CD14-positive monocyte (primary cell): ENCODE data around the gene SMTNL2. TPM values are rescaled to one million over a fixed set of nuclear protein-coding genes. Genes with fewer than 3 reads are reported as not detected.

ENCODE experiments used
- DNase-seq, 3 donors: peaks; one replicate each; pipeline ENCODE4 v3.0.0-alpha.2; 2011 to 2022
- H2AFZ ChIP-seq: 2 replicates; pipeline ENCODE4 v1.6.0; 2012; ENCODE audit warnings: mild to moderate bottlenecking, low read depth, low read length, inconsistent platforms; ENCODE audit not compliant: insufficient read depth, poor library complexity, severe bottlenecking
- H3K27ac ChIP-seq, 2 donors: 1 replicate in 1 of 2; 2 replicates in 1 of 2; pipeline ENCODE4 v1.5.1; 2012 to 2013; ENCODE audit warnings: low read length in 2 of 2, control low read depth in 1 of 2, inconsistent platforms in 1 of 2, low read depth in 1 of 2, mild to moderate bottlenecking in 1 of 2
- H3K27me3 ChIP-seq, 2 donors: one replicate each; pipeline versions ENCODE4 v1.6.0 to v1.6.1; 2011 to 2013; ENCODE audit warnings: low read length in 2 of 2; ENCODE audit not compliant: control insufficient read depth in 2 of 2, insufficient read depth in 2 of 2
- H3K36me3 ChIP-seq, 2 donors: replicated peaks in 1 of 2; 1 replicate in 1 of 2; 2 replicates in 1 of 2; pipeline versions ENCODE4 v1.5.1 to v1.6.1; 2012 to 2013; ENCODE audit warnings: low read length in 2 of 2, control low read depth in 1 of 2, inconsistent platforms in 1 of 2, mild to moderate bottlenecking in 1 of 2; ENCODE audit not compliant: insufficient read depth in 2 of 2, control insufficient read depth in 1 of 2
- H3K4me1 ChIP-seq, 2 donors: 1 replicate in 1 of 2; 2 replicates in 1 of 2; pipeline versions ENCODE4 v1.5.1 to v1.6.1; 2012 to 2013; ENCODE audit warnings: low read length in 2 of 2, control low read depth in 1 of 2, inconsistent platforms in 1 of 2, mild to moderate bottlenecking in 1 of 2, moderate library complexity in 1 of 2; ENCODE audit not compliant: insufficient read depth in 2 of 2, control insufficient read depth in 1 of 2
- H3K4me2 ChIP-seq: replicated peaks from 2 replicates; pipeline ENCODE3; 2012; ENCODE audit warnings: low read length, moderate library complexity, mild to moderate bottlenecking; ENCODE audit not compliant: poor library complexity, severe bottlenecking; ENCODE audit errors: extremely low read depth
- H3K4me3 ChIP-seq, 3 experiments: fragments of 200-600 bp in 1 of 3; sonication (generic) in 1 of 3; replicated peaks in 1 of 3; 1 replicate in 2 of 3; 2 replicates in 1 of 3; pipeline ENCODE4 v1.5.1; 2011 to 2013; ENCODE audit warnings: low read length in 3 of 3, mild to moderate bottlenecking in 3 of 3, control low read depth in 2 of 3, low read depth in 2 of 3, inconsistent platforms in 1 of 3, moderate library complexity in 1 of 3
- H3K79me2 ChIP-seq: 2 replicates; pipeline ENCODE4 v1.6.0; 2012; ENCODE audit warnings: mild to moderate bottlenecking, control low read depth, inconsistent platforms, low read length, moderate library complexity; ENCODE audit not compliant: insufficient read depth
- H3K9ac ChIP-seq: 2 replicates; pipeline ENCODE4 v1.6.0; 2017; ENCODE audit warnings: low read length, mild to moderate bottlenecking; ENCODE audit not compliant: insufficient read depth, poor library complexity, severe bottlenecking
- H3K9me3 ChIP-seq, 2 donors: replicated peaks in 1 of 2; 1 replicate in 1 of 2; 2 replicates in 1 of 2; pipeline versions ENCODE4 v1.5.1 to v1.6.1; 2012 to 2013; ENCODE audit warnings: low read length in 2 of 2, control low read depth in 1 of 2; ENCODE audit not compliant: control insufficient read depth in 1 of 2, insufficient read depth in 1 of 2
- H4K20me1 ChIP-seq: 2 replicates; pipeline ENCODE4 v1.6.0; 2012; ENCODE audit warnings: mild to moderate bottlenecking, low read length, control low read depth, moderate library complexity; ENCODE audit not compliant: insufficient read depth
- H3K27ac Mint-ChIP-seq, 7 donors: one replicate each; pipeline ENCODE4 v1.8.0; 2020; ENCODE audit warnings: mild to moderate bottlenecking in 7 of 7, mixed read lengths in 7 of 7, moderate library complexity in 6 of 7, inconsistent platforms in 2 of 7
- H3K27me3 Mint-ChIP-seq, 3 donors: one replicate each; pipeline ENCODE4 v1.8.0; 2021 to 2022; ENCODE audit warnings: low read depth in 3 of 3, mild to moderate bottlenecking in 3 of 3, mixed read lengths in 3 of 3, moderate library complexity in 3 of 3, inconsistent platforms in 1 of 3
- H3K36me3 Mint-ChIP-seq, 2 donors: one replicate each; pipeline ENCODE4 v1.8.0; 2020; ENCODE audit warnings: mixed read lengths in 2 of 2, inconsistent platforms in 1 of 2, mild to moderate bottlenecking in 1 of 2
- H3K4me1 Mint-ChIP-seq: one replicate; pipeline ENCODE4 v1.8.0; 2020; ENCODE audit warnings: mild to moderate bottlenecking, mixed read lengths
- H3K4me3 Mint-ChIP-seq, 2 donors: one replicate each; pipeline ENCODE4 v1.8.0; 2020; ENCODE audit warnings: mild to moderate bottlenecking in 2 of 2, mixed read lengths in 2 of 2, moderate library complexity in 1 of 2
- H3K9me3 Mint-ChIP-seq, 7 donors: one replicate each; pipeline ENCODE4 v1.8.0; 2020 to 2022; ENCODE audit warnings: mixed read lengths in 7 of 7, mild to moderate bottlenecking in 6 of 7, moderate library complexity in 6 of 7, inconsistent platforms in 2 of 7
- WGBS: methylation state at CpG from one replicate; pipeline ENCODE4 v1.1.5; 2013; ENCODE audit warnings: missing lambda C conversion rate; ENCODE audit not compliant: insufficient coverage; 5-methylcytosine and 5-hydroxymethylcytosine counted together
- intact Hi-C, 2 donors: fragments of 100-400 bp; cut with micrococcal nuclease; formaldehyde crosslinking; loops; one replicate each; pipeline versions ENCODE4 v1.15.0 to v1.15.1; 2023
- polyA plus RNA-seq, 3 donors: library from polyadenylated mRNA; depleted of rRNA in 1 of 3; unstranded in 2 of 3; stranded (reverse) in 1 of 3; fragments of 300-500 nt in 2 of 3; fragments of >200 nt in 1 of 3; fragmentation: Illumina TruSeq in 2 of 3; gene quantifications; 1 replicate in 2 of 3; 2 replicates in 1 of 3; pipeline ENCODE4 v1.2.3, GENCODE V29; 2012 to 2021
- TF ChIP-seq, protein P1 (sequence below): fragments of 200-600 bp; IDR thresholded peaks from one replicate; pipeline ENCODE4 v1.8.0; 2022; ENCODE audit warnings: antibody characterized with exemption, mild to moderate bottlenecking

Gene SMTNL2
- polyA plus RNA-seq, 3 donors = 0.08 TPM; not detected in 2

DNA sequence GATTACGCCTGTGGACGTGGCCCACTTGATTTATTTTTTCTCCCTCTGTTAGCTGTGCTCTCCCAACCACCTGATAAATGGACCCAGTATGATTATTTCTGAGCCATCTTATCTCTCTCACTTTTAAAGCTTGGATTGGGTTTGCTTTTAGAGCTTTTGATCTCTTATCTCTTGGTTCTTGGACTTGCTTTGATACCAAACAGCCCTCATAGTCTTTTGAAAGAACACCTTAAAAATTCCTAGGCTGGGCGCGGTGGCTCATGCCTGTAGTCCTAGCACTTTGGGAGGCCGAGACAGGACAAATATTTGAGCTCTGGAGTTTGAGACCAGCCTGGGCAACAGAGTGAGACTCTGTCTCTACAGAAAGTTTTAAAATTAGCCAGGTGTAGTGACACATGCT lies 25.8 kb downstream of the SMTNL2 start:
- Histone ChIP-seq H3K79me2 (no peaks in the 10 kb centered on the region), H3K9ac (no peak overlapping the region), H4K20me1 (no peaks in the 10 kb centered on the region), H3K9me3 (no peaks in the 10 kb centered on the region), H3K27me3 (no peaks in the 10 kb centered on the region), H2AFZ (no peak overlapping the region), H3K27ac (no peak overlapping the region), H3K4me2 (no peak overlapping the region), H3K36me3 (no peaks in the 10 kb centered on the region), H3K4me3 (no peak overlapping the region), H3K4me1 (peaks cover 15 to 25% of the 10 kb centered on the region in 2 donors)
- Mint-ChIP-seq H3K4me1 (peaks cover 19% of the 10 kb centered on the region), H3K9me3 (no peaks in the 10 kb centered on the region), H3K27ac (no peak overlapping the region), H3K36me3 (no peaks in the 10 kb centered on the region), H3K27me3 (peaks cover 5 to 15% (median 10%) of the 10 kb centered on the region in 3 donors), H3K4me3 (no peak overlapping the region)
- WGBS = 94% methylated on average over 5 of the region's 5 CpGs
- DNase-seq = no peak
- TF ChIP-seq, protein P1, sequence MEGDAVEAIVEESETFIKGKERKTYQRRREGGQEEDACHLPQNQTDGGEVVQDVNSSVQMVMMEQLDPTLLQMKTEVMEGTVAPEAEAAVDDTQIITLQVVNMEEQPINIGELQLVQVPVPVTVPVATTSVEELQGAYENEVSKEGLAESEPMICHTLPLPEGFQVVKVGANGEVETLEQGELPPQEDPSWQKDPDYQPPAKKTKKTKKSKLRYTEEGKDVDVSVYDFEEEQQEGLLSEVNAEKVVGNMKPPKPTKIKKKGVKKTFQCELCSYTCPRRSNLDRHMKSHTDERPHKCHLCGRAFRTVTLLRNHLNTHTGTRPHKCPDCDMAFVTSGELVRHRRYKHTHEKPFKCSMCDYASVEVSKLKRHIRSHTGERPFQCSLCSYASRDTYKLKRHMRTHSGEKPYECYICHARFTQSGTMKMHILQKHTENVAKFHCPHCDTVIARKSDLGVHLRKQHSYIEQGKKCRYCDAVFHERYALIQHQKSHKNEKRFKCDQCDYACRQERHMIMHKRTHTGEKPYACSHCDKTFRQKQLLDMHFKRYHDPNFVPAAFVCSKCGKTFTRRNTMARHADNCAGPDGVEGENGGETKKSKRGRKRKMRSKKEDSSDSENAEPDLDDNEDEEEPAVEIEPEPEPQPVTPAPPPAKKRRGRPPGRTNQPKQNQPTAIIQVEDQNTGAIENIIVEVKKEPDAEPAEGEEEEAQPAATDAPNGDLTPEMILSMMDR = no peak
- intact Hi-C loops = no loop called here

DNA sequence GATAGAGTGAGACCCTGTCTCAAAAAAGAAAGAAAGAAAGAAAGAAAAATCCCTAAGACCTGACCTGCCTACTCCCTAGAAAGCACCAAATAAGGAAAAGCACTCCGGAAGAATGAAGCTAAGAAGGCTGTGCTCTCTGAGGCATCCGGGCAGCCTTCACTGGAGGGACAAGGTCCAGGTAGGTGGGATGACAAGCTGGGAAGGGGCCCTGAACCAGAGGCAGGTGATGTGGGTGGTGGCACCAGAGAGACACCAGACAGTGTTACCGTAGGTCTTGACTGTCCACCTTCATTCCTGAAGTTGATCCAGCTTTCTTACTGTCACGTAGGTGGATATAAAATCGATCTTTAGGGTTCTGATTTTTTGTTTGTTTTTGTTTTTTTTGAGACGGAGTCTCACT lies 26.3 kb downstream of the SMTNL2 start:
- no peak overlapping the region for H3K27ac ChIP-seq
- no peak overlapping the region for H3K4me2 ChIP-seq
- Mint-ChIP-seq H3K4me3 (no peak overlapping the region), H3K27ac (no peak overlapping the region), H3K36me3 (no peaks in the 10 kb centered on the region), H3K4me1 (peaks cover 15% of the 10 kb centered on the region), H3K9me3 (no peaks in the 10 kb centered on the region), H3K27me3 (peaks cover 5 to 15% (median 10%) of the 10 kb centered on the region in 3 donors)
- no peak overlapping the region for H3K9ac ChIP-seq
- no peak for DNase-seq
- no peaks in the 10 kb centered on the region for H3K27me3 ChIP-seq
- TF ChIP-seq, protein P1 = no peak
- H2AFZ ChIP-seq = no peak overlapping the region
- H3K79me2 ChIP-seq = no peaks in the 10 kb centered on the region
- H4K20me1 ChIP-seq = no peaks in the 10 kb centered on the region
- peaks cover 15 to 23% of the 10 kb centered on the region in 2 donors for H3K4me1 ChIP-seq
- no peaks in the 10 kb centered on the region for H3K36me3 ChIP-seq
- 95% methylated on average over 2 of the region's 6 CpGs for WGBS
- no peaks in the 10 kb centered on the region for H3K9me3 ChIP-seq
- intact Hi-C loops = no loop called here
- H3K4me3 ChIP-seq = no peak overlapping the region
